NB4 (cell line): ENCODE results near the gene ARVCF.

Source experiments
- DNase-seq: peaks from one replicate; pipeline ENCODE4 v3.0.0; 2010; ENCODE audit warnings: low read depth
- H3K4me3 ChIP-seq: one replicate; pipeline ENCODE4 v1.5.1; 2011; ENCODE audit warnings: mild to moderate bottlenecking, low read depth, low read length, moderate library complexity
- MYC ChIP-seq: IDR thresholded peaks from 2 replicates; pipeline ENCODE4 v1.6.1; 2011; ENCODE audit warnings: low read depth, low read length
- POLR2A ChIP-seq: IDR thresholded peaks from 2 replicates; pipeline ENCODE4 v1.6.1; 2011; ENCODE audit warnings: mild to moderate bottlenecking; ENCODE audit not compliant: insufficient read length; ENCODE audit errors: extremely low read depth
- TF ChIP-seq, protein P1 (sequence below): IDR thresholded peaks from one replicate; pipeline ENCODE4 v1.5.1; 2012; ENCODE audit warnings: low read depth, low read length
- TF ChIP-seq, protein P2 (sequence below): IDR thresholded peaks from 2 replicates; pipeline ENCODE4 v1.6.1; 2011; ENCODE audit warnings: low read depth, low read length

ARVCF gene

DNA sequence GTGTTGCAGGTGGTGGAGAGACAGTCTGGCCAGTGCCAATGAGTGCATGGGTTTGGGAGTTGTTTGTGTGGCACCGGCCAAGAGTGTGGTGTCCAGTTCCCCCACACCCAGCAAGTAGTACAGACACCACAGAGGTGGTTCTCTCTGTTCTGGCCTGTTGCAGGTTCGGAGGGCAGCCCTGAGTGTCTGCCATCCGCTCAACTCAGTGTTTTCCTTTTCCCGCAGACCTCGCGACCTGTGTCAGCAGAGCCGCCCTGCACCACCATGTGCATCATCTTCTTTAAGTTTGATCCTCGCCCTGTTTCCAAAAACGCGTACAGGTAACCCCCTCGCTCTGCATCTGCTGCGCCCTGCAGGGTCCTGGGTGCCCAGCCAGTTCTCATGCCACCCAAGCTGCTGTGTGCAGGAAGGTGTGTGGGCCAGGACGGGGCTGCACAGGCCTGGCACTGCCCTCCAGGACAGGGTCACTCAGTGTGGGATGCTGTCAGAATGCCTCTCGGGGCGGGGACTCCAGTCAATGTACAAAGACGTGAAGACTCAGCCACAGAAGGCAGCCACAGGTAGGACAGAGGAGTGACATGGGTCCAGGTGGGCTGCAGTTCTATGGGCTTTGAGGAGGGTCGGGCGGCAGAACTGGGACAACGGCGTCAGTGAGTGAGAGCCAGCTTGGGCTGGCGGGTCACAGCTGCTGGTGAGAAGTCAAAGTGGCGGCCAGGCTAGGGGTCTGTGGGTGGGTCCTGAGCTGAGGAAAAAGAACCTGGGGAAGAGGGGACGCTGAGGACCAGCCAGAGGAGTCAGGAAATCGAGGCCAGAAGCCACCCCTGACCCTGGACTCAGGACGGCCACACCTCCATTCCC lies 20.1 kb upstream of the ARVCF start:
- no peak for DNase-seq
- TF ChIP-seq MYC (no peak), POLR2A (no peak)
- TF ChIP-seq, protein P1, sequence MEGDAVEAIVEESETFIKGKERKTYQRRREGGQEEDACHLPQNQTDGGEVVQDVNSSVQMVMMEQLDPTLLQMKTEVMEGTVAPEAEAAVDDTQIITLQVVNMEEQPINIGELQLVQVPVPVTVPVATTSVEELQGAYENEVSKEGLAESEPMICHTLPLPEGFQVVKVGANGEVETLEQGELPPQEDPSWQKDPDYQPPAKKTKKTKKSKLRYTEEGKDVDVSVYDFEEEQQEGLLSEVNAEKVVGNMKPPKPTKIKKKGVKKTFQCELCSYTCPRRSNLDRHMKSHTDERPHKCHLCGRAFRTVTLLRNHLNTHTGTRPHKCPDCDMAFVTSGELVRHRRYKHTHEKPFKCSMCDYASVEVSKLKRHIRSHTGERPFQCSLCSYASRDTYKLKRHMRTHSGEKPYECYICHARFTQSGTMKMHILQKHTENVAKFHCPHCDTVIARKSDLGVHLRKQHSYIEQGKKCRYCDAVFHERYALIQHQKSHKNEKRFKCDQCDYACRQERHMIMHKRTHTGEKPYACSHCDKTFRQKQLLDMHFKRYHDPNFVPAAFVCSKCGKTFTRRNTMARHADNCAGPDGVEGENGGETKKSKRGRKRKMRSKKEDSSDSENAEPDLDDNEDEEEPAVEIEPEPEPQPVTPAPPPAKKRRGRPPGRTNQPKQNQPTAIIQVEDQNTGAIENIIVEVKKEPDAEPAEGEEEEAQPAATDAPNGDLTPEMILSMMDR, result no peak
- TF ChIP-seq, protein P2, sequence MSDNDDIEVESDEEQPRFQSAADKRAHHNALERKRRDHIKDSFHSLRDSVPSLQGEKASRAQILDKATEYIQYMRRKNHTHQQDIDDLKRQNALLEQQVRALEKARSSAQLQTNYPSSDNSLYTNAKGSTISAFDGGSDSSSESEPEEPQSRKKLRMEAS, result no peak
- no peak overlapping the region for H3K4me3 ChIP-seq

DNA sequence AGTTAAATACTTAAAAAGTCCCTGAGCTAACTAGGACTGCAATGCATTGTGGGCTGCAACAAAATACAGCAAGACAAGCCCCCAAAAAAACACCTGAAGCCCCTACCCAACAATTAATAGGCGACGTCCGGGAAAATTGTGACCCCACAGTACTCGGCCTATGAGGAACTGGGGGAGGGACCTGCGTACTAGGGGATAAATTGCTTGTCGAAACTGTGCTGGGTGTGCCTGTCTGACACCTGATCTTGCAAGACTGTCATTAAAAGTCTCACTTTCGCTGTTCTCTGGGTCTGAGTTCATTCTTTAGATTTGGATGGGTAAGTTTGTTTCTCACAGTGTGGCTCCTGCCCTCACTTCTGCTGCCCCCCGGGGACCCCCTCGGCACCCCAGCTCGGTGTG lies 19.5 kb upstream of the ARVCF start:
- no peak for DNase-seq
- no peak overlapping the region for H3K4me3 ChIP-seq
- no peak for TF ChIP-seq POLR2A
- TF ChIP-seq MYC, result no peak
- TF ChIP-seq, protein P1, result no peak
- TF ChIP-seq, protein P2, result no peak

DNA sequence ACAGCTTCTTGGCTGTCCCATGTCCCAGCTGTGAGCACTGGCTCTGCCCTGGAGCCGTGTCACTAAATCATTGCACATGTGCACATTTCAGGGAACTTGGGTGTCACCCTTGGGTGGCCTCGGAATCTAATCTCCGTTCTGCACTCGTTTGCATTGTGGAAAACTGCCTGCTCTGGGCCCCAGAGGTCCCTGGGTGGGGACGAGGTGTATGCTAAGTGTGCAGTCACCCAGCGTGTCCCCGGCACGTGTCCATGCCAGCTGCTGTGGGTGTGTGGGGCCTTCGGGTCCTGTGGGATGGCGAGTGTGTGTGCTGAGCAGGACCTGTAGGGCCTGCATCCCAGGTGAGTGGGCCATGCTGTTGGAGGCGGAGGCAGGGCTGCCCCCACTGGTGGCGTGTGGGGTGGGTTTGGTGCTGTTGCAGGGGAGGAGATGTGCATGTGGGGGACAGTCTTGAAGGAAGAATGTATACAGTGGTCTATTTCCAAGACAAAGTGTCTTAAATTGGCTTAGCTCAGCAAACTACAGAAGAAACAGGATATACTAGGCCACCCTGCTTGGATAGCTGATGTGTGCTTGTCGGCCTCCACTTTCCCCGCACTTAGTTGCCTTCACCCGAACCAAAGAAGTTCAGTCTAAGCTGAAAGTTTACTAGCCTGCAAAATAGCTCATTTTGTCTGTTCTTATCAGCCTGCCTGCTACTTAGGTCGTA lies 18.9 kb upstream of the ARVCF start:
- no peak overlapping the region for H3K4me3 ChIP-seq
- DNase-seq, result no peak
- TF ChIP-seq, protein P1, result no peak
- TF ChIP-seq MYC (no peak), POLR2A (no peak)
- TF ChIP-seq, protein P2, result no peak

DNA sequence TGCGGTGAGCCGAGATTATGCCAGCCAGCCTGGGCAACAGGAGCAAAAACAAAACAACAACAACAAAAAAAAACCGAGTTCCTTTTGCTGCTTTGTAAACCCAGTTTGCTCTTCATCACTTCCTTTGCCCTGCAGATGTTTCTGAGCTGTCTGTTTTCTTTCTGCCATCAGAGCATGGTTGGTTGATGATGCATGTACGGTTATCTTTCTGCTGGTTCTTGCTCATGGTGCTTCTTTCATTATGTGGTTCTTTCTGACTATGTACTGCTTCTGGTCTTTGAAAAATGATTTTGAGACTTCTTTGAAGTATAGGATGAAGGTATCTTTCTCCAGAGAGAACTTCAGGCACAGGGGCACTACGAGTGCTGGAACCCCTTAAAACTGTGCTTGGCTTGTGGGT lies 17.5 kb upstream of the ARVCF start:
- H3K4me3 ChIP-seq, result no peak overlapping the region
- DNase-seq, result no peak
- no peak for TF ChIP-seq MYC
- TF ChIP-seq, protein P2, result no peak
- TF ChIP-seq, protein P1, result no peak

DNA sequence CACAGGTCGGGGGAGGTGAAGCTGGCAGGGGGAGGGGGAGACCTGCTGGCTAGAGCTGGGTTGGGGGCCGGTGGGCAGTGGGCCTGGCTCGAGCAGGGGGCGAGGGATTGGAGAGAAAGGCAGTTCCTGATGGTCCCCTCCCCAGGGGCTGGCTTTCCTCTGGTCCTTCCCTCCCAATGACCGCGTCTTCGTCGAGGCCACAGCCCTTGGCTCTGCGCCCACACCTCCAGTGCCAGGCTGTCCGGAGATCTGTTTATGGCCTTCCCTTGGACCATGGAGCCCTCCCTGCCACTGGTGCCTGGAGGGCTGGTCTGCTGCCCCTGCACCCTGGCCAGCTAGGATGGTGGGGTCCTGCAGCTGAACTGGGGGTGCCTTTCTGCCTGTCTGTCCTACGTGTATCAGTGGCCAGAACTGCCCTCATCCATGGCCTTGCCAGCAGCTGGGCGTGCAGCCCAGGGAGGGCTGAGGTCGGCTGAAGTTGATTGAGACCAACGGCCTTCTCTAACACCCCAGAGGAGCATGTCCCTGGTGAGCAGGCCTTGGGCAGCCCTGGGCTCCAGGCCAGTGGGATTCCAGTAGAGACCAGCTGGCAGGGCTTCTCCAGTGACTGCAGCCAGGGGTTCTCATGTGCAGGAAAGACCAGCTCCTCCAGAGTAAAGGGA lies 16.6 kb upstream of the ARVCF start:
- TF ChIP-seq MYC (no peak), POLR2A (no peak)
- TF ChIP-seq, protein P1, result no peak
- TF ChIP-seq, protein P2, result no peak
- H3K4me3 ChIP-seq, result no peak overlapping the region

More for the DNA sequence above, 16.6 kb upstream of the ARVCF start:
- no peak for DNase-seq
